DOHH2 (cell line): ENCODE results near the gene FYB1.

Experiments
- EZH2phosphoT487 ChIP-seq: fragments of 200-600 bp; sonication (generic); IDR thresholded peaks from 2 replicates; pipeline ENCODE4 v1.6.1; 2017; ENCODE audit warnings: borderline replicate concordance, mild to moderate bottlenecking, antibody characterized with exemption, low read length, moderate library complexity, mixed read lengths
- TF ChIP-seq, protein P1 (sequence below): fragments of 200-600 bp; sonication (generic); IDR thresholded peaks from one replicate; pipeline ENCODE4 v1.5.1; 2014; ENCODE audit warnings: antibody characterized with exemption, mild to moderate bottlenecking, low read depth, low read length; ENCODE audit not compliant: poor library complexity, severe bottlenecking

- TF ChIP-seq, protein P1, sequence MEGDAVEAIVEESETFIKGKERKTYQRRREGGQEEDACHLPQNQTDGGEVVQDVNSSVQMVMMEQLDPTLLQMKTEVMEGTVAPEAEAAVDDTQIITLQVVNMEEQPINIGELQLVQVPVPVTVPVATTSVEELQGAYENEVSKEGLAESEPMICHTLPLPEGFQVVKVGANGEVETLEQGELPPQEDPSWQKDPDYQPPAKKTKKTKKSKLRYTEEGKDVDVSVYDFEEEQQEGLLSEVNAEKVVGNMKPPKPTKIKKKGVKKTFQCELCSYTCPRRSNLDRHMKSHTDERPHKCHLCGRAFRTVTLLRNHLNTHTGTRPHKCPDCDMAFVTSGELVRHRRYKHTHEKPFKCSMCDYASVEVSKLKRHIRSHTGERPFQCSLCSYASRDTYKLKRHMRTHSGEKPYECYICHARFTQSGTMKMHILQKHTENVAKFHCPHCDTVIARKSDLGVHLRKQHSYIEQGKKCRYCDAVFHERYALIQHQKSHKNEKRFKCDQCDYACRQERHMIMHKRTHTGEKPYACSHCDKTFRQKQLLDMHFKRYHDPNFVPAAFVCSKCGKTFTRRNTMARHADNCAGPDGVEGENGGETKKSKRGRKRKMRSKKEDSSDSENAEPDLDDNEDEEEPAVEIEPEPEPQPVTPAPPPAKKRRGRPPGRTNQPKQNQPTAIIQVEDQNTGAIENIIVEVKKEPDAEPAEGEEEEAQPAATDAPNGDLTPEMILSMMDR: no peak
- no peak for TF ChIP-seq EZH2phosphoT487
These were observed 157.3 kb downstream of the FYB1 start for GRCh38 chr5:39062104-39062503.
